Trophoblast cell (in vitro differentiated cells and primary cell): Measurements from ENCODE around the gene DSCAM.
"Not testable (repeated sequence)": the region's sequence is repeated elsewhere in the genome, so short reads cannot be mapped to it uniquely, and the experiment has no call there.

Experiments
- DNase-seq, 2 donors: peaks; one replicate each; pipeline ENCODE4 v3.0.0-alpha.2; 2016
- H2AFZ ChIP-seq: 2 replicates; pipeline ENCODE4 v1.6.1; 2013; ENCODE audit warnings: low read length, moderate library complexity, mild to moderate bottlenecking; ENCODE audit not compliant: insufficient read depth, poor library complexity
- H2AK5ac ChIP-seq: 2 replicates; pipeline ENCODE4 v1.6.1; 2013; ENCODE audit warnings: mild to moderate bottlenecking, low read length
- H2BK120ac ChIP-seq: 2 replicates; pipeline ENCODE4 v1.6.1; 2013; ENCODE audit warnings: low read length, mild to moderate bottlenecking, moderate library complexity; ENCODE audit not compliant: insufficient read depth, poor library complexity
- H2BK12ac ChIP-seq: 2 replicates; pipeline ENCODE4 v1.6.1; 2013; ENCODE audit warnings: mild to moderate bottlenecking, low read length, moderate library complexity
- H2BK5ac ChIP-seq: 2 replicates; pipeline ENCODE4 v1.6.1; 2013; ENCODE audit warnings: low read length, low read depth, moderate library complexity, mild to moderate bottlenecking; ENCODE audit not compliant: poor library complexity
- H3K14ac ChIP-seq: 2 replicates; pipeline ENCODE4 v1.6.1; 2013; ENCODE audit warnings: mild to moderate bottlenecking, low read length
- H3K18ac ChIP-seq: 2 replicates; pipeline ENCODE4 v1.6.1; 2013; ENCODE audit warnings: mild to moderate bottlenecking, low read length
- H3K23ac ChIP-seq: 2 replicates; pipeline ENCODE4 v1.6.1; 2013; ENCODE audit warnings: low read length
- H3K27ac ChIP-seq: 2 replicates; pipeline ENCODE4 v1.5.1; 2013; ENCODE audit warnings: low read depth, mild to moderate bottlenecking, inconsistent platforms, low read length, moderate library complexity
- H3K27me3 ChIP-seq: 2 replicates; pipeline ENCODE4 v1.6.1; 2013; ENCODE audit warnings: inconsistent platforms, mild to moderate bottlenecking, low read length, moderate library complexity; ENCODE audit not compliant: insufficient read depth
- H3K36me3 ChIP-seq, 2 experiments: 1 replicate in 1 of 2; 2 replicates in 1 of 2; pipeline ENCODE4 v1.6.1; 2013; ENCODE audit warnings: low read length in 2 of 2, mild to moderate bottlenecking in 2 of 2, moderate library complexity in 1 of 2; ENCODE audit not compliant: insufficient read depth in 2 of 2, control insufficient read depth in 1 of 2
- H3K4ac ChIP-seq: 2 replicates; pipeline ENCODE4 v1.6.1; 2013; ENCODE audit warnings: low read depth, mild to moderate bottlenecking, low read length, moderate library complexity
- H3K4me1 ChIP-seq, 2 experiments: 1 replicate in 1 of 2; 2 replicates in 1 of 2; pipeline ENCODE4 v1.6.1; 2013; ENCODE audit warnings: low read length in 2 of 2, mild to moderate bottlenecking in 2 of 2, moderate library complexity in 1 of 2; ENCODE audit not compliant: insufficient read depth in 2 of 2, control insufficient read depth in 1 of 2
- H3K4me2 ChIP-seq: 2 replicates; pipeline ENCODE4 v1.6.1; 2013; ENCODE audit warnings: inconsistent platforms, mild to moderate bottlenecking, low read length, moderate library complexity
- H3K4me3 ChIP-seq: 2 replicates; pipeline ENCODE4 v1.5.1; 2013; ENCODE audit warnings: mild to moderate bottlenecking, low read depth, low read length, inconsistent platforms
- H3K79me1 ChIP-seq: one replicate; pipeline ENCODE4 v1.6.1; 2013; ENCODE audit warnings: low read length
- H3K79me2 ChIP-seq: 2 replicates; pipeline ENCODE4 v1.6.1; 2013; ENCODE audit warnings: low read length, mild to moderate bottlenecking; ENCODE audit not compliant: control insufficient read depth, insufficient read depth, poor library complexity
- H3K9ac ChIP-seq: 2 replicates; pipeline ENCODE4 v1.6.1; 2013; ENCODE audit warnings: mild to moderate bottlenecking, low read length
- H3K9me3 ChIP-seq: 2 replicates; pipeline ENCODE4 v1.6.1; 2013; ENCODE audit warnings: low read depth, mild to moderate bottlenecking, control low read depth, inconsistent platforms, low read length; ENCODE audit not compliant: insufficient read depth
- H4K12ac ChIP-seq: 2 replicates; pipeline ENCODE4 v1.6.1; 2013; ENCODE audit warnings: low read depth, mild to moderate bottlenecking, low read length, moderate library complexity
- H4K8ac ChIP-seq: 2 replicates; pipeline ENCODE4 v1.6.1; 2013; ENCODE audit warnings: low read depth, mild to moderate bottlenecking, low read length, moderate library complexity
- H4K91ac ChIP-seq: one replicate; pipeline ENCODE4 v1.6.1; 2013; ENCODE audit warnings: low read depth, mild to moderate bottlenecking, low read length, moderate library complexity
- WGBS: extraction: QIAGEN DNeasy Blood & Tissue Kit; methylation state at CpG from one replicate; pipeline ENCODE4 v1.1.7; 2013; ENCODE audit warnings: missing lambda C conversion rate; ENCODE audit not compliant: insufficient read length, insufficient coverage; ENCODE audit errors: extremely low coverage; 5-methylcytosine and 5-hydroxymethylcytosine counted together

The DSCAM gene

GRCh38 chr21:40320718-40321117, 526.2 kb downstream of the DSCAM start:
- H3K4me2 ChIP-seq, H3K4ac ChIP-seq, H3K27ac ChIP-seq, H4K91ac ChIP-seq, H3K36me3 ChIP-seq, H3K27me3 ChIP-seq, H2AK5ac ChIP-seq, H4K12ac ChIP-seq, H2BK12ac ChIP-seq, H2BK5ac ChIP-seq, H3K4me3 ChIP-seq, H3K14ac ChIP-seq, H3K79me1 ChIP-seq, DNase-seq, H4K8ac ChIP-seq, H3K18ac ChIP-seq, H3K79me2 ChIP-seq, H3K9me3 ChIP-seq, H2AFZ ChIP-seq, H3K9ac ChIP-seq, H2BK120ac ChIP-seq, H3K4me1 ChIP-seq, H3K23ac ChIP-seq: not testable (repeated sequence)
- WGBS: no CpG with 5 or more reads among the region's 2 CpGs

- Histone ChIP-seq H3K23ac (no peak overlapping the region), H3K79me1 (no peaks in the 10 kb centered on the region), H3K4me2 (no peak overlapping the region), H3K4me3 (no peak overlapping the region), H3K9me3 (no peaks in the 10 kb centered on the region), H3K14ac (no peak overlapping the region), H4K8ac (no peak overlapping the region), H2AK5ac (no peak overlapping the region), H2BK12ac (no peak overlapping the region), H3K79me2 (no peaks in the 10 kb centered on the region), H3K36me3 (no peaks in the 10 kb centered on the region), H2BK120ac (no peak overlapping the region), H3K4me1 (no peaks in the 10 kb centered on the region), H3K18ac (no peak overlapping the region), H4K12ac (no peak overlapping the region), H4K91ac (no peak overlapping the region), H3K27me3 (no peaks in the 10 kb centered on the region), H3K9ac (no peak overlapping the region), H3K4ac (no peak overlapping the region), H2BK5ac (no peak overlapping the region), H3K27ac (no peak overlapping the region), H2AFZ (no peak overlapping the region)
- WGBS: no CpG with 5 or more reads among the region's 9 CpGs
- DNase-seq: no peak
Measured at GRCh38 chr21:40318371-40318770, 528.6 kb downstream of the DSCAM start.

- Histone ChIP-seq H2BK12ac (no peak overlapping the region), H2BK120ac (no peak overlapping the region), H2BK5ac (no peak overlapping the region), H3K4me3 (no peak overlapping the region), H3K79me1 (no peaks in the 10 kb centered on the region), H4K12ac (no peak overlapping the region), H3K23ac (no peak overlapping the region), H3K9ac (no peak overlapping the region), H3K4me1 (no peaks in the 10 kb centered on the region), H3K36me3 (no peaks in the 10 kb centered on the region), H2AK5ac (no peak overlapping the region), H3K27ac (no peak overlapping the region), H3K9me3 (no peaks in the 10 kb centered on the region), H3K79me2 (no peaks in the 10 kb centered on the region), H2AFZ (no peak overlapping the region), H4K91ac (no peak overlapping the region), H3K27me3 (no peaks in the 10 kb centered on the region), H3K14ac (no peak overlapping the region), H3K4me2 (no peak overlapping the region), H3K4ac (no peak overlapping the region), H3K18ac (no peak overlapping the region), H4K8ac (no peak overlapping the region)
- DNase-seq: no peak
- no CpG with 5 or more reads among the region's 3 CpGs for WGBS
Measured at GRCh38 chr21:40316104-40316503, 530.9 kb downstream of the DSCAM start.

DNA sequence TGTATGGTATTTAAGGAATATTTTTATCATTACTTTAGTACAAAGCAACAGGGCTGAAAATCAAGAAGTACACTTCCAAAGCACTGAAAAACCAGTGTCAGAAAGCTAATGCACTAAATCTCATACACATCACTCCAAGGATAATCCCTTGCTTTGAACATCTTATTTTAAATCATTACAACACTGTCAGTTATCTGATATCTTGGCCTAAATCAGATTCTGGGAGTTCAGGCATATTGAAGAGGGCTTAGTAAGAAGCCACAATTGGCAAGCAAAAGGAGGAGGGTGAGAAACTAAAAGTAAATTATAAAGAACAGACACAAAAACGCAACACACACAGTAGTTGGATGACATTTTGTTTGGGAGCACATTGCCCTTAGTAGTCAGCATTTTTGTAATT, 531.3 kb downstream of the DSCAM start:
- no CpG with 5 or more reads among the region's 1 CpG for WGBS
- no peak overlapping the region for H2AK5ac ChIP-seq
- H3K4ac ChIP-seq: no peak overlapping the region
- no peak overlapping the region for H2BK120ac ChIP-seq
- H3K14ac ChIP-seq: no peak overlapping the region
- H2BK5ac ChIP-seq: no peak overlapping the region
- H3K9me3 ChIP-seq: no peaks in the 10 kb centered on the region
- no peak overlapping the region for H4K91ac ChIP-seq
- no peak overlapping the region for H3K9ac ChIP-seq
- H4K12ac ChIP-seq: no peak overlapping the region
- H4K8ac ChIP-seq: no peak overlapping the region
- no peaks in the 10 kb centered on the region for H3K79me2 ChIP-seq
- H2BK12ac ChIP-seq: no peak overlapping the region
- H3K79me1 ChIP-seq: no peaks in the 10 kb centered on the region
- H3K4me2 ChIP-seq: no peak overlapping the region
- no peak overlapping the region for H3K23ac ChIP-seq
- DNase-seq: no peak
- no peak overlapping the region for H3K27ac ChIP-seq
- H3K36me3 ChIP-seq: no peaks in the 10 kb centered on the region
- no peak overlapping the region for H3K4me3 ChIP-seq
- H3K4me1 ChIP-seq: no peaks in the 10 kb centered on the region
- no peak overlapping the region for H3K18ac ChIP-seq
- no peaks in the 10 kb centered on the region for H3K27me3 ChIP-seq
- H2AFZ ChIP-seq: no peak overlapping the region
